Activated naive CD4-positive, alpha-beta T cell treated with anti-CD3 and anti-CD28 coated beads, Interleukin-2, amount 50 U/mL, for 16 hours (primary cell): ENCODE results near the gene ARHGAP22.

Source experiments
- DNase-seq: peaks from one replicate; pipeline ENCODE4 v3.0.0-alpha.2; 2020

Gene ARHGAP22

DNA sequence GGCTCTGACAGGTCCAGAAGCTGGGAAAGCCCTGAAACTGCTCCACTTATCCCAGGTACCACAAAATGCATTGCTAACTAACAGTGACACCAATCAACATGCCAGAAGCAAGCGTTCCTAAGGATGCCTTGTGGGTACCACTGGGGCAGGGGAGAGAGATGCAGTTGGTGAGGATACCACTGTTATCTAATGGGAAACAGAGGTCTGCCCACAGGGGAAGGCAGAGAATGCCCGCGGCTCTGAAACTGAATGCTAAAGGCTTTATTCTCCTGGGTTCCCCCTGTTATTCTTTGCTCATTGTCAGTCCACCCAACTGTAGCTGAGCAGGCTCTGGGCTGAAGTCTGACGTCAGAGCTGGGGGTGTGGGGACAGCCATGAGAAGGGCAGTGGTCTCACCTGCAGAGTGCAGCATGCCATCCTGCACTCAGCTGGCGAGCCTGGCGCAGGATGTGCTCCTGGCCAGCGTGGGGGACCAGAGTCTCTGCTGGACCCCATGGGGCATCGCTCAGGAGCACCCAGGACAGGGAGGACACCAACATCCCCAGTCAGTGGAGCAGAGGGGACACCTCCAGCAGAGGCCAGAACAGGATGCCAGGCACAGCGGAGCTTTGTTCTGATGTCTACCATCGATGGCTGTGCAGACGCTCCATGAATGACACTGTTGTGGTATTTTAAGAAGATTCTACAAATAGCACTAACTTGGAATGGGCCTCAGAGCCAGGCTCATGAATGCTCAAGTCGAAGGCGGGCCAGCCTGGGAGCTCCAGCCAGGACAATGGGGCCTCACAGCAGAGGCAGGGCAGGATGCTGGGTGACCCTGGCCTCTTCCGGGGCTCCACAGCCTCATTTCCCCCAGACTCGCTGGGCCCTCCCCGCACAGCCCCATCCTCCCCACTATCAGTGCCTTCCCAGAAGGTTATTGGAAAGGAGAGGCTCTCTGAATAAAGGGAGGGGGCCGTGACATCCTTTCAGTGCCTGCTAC lies 95.8 kb downstream of the ARHGAP22 start:
- no peak for DNase-seq

DNA sequence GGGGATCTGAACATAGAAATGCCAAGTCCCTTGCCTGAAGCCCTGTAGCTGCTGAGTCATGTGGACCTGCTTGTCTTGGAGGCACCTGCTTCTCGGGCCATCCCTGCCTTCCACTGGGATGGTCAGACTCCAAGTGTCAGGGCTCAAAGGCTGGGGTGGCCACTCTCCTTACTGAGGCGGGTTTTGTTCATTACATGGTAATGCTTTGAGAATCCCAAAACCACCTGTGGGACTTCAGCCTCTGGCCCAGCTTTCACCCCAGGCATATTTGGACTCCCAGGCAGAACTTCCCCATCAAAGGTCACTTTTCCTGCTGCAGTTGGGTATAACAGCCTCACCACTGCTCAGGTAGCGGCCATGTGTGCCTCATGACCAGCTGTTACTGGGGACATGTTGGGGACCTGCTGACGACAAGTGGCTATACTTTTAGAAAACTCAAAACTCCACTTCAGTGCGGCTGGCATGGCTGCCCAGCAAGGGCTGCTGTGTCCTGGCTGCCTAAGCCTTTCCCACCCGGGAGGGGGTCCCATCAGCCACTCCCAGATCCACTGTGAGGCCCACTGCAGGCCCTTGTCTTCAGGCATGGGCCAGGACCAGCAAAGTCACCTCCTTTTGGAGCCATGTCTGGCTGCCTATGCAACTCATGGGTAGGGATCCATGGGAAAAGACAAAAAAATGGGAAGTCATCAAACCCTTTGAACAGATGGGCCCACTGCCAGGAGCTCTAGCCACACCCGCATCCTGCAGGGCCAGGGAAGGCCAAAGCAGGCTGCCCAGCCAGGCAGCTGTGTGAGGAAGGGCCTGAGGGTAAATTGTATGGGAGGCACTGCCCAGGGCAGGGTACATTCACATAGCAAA lies 96.7 kb downstream of the ARHGAP22 start:
- no peak for DNase-seq

GRCh38 chr10:48507494-48507893 lies 97.4 kb downstream of the ARHGAP22 start:
- DNase-seq: no peak

GRCh38 chr10:48506147-48506917 lies 98.5 kb downstream of the ARHGAP22 start:
- DNase-seq: no peak

GRCh38 chr10:48505394-48506112 lies 99.3 kb downstream of the ARHGAP22 start:
- DNase-seq: no peak

DNA sequence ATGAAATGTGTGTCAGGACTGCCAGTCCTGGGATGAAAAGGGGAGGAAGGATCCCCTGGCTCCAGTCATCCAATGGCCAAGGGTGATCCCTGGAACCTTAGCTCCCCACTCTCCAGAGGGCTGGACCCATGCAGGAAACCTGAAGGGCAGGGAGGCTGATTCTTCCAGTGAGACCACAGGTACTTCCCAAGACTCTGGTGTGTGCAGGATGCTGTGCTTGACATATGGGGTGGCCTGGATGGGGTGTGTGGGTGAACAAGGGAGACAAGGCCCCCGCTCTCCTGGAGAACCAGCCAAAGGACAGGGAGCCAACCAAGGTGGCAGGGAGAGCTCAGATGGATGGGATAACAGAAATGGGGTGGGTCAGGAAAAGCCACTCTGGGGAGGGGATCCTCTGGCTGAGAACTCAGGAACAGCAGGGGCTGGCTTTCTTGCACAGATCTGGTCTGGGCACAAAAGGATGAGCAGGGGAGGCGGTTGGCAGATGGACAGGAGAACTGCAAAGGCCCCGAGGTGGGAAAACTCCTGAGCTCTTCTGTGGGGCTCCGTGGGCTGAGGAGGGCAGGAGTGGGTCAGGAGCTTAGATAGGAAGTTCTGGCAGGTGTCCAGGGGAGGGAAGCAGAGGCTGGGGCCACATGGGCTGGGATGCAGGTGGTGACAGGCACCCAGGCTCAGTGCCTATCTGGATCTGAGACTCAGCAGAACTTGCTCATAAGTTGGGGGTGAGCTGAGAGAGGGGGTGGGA lies 100.6 kb downstream of the ARHGAP22 start:
- no peak for DNase-seq

DNA sequence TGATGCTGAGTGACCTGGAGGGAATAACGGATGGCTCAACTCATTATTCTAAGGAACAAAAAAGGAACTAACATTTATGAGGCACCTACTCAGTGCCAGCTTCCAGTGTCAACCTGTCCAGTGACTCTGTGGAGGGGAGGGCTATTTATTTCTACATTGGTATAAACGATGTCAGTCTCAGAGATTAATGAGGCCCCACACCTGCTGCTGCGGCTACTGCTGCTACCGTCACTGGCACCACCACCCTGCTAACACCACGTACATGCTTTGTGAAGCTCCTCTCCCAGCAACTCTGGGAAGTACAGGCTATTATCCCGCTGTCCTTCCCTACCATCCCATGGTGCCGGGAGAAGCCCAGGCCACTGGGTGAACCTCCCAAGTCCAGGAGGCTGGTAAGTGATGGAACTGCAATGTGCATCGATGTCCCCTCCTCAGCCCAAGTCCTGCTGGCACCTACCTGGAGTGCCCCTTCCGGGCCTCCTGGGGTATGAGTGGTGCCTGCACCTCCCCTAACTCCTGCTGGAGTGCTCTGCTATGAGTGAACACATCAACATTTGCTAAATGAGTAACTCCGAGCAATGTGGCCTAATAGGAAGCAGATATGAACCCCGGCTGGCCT lies 101.5 kb downstream of the ARHGAP22 start:
- DNase-seq: no peak

DNA sequence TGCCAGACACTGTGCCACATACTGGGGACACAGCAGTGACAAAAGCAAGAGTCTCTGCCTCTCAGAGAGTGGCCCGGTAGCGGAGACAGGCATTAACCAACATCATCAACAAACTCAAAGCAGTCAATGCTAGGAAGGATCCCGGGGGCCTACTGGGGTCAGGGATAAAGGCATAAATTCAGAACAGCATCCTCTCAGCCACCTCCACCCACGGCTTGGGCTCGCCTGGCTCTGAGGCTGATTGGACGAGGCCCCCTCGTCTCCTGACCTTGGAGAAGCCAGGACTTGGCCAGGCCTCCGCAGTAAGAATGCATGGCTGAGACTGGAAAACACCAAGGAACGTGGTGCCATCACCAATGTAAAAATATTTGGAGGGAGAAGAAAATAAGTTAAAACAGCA lies 102.1 kb downstream of the ARHGAP22 start:
- DNase-seq: no peak

- no peak for DNase-seq
Observed at GRCh38 chr10:48501787-48502771, 102.8 kb downstream of the ARHGAP22 start.

GRCh38 chr10:48501226-48501625 lies 103.6 kb downstream of the ARHGAP22 start:
- DNase-seq: no peak

DNA sequence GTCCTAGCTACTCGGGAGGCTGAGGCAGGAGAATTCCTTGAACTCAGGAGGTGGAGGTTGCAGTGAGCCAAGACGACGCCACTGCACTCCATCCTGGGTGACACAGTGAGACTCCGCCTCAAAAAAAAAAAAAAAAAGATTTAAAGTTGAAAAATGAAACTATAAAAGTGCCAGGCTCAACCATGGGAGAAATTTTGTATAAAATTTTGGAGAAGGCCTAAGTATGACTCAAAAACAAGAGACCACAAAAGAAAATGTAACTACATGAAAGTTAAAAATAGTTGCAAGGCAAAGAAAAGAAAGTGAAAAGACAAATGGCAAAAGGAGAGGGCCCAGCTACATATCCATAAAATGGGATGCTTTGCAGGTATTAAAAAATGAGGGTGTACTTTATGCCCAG lies 104.1 kb downstream of the ARHGAP22 start:
- no peak for DNase-seq

GRCh38 chr10:48498940-48499510 lies 105.8 kb downstream of the ARHGAP22 start:
- DNase-seq: no peak

DNA sequence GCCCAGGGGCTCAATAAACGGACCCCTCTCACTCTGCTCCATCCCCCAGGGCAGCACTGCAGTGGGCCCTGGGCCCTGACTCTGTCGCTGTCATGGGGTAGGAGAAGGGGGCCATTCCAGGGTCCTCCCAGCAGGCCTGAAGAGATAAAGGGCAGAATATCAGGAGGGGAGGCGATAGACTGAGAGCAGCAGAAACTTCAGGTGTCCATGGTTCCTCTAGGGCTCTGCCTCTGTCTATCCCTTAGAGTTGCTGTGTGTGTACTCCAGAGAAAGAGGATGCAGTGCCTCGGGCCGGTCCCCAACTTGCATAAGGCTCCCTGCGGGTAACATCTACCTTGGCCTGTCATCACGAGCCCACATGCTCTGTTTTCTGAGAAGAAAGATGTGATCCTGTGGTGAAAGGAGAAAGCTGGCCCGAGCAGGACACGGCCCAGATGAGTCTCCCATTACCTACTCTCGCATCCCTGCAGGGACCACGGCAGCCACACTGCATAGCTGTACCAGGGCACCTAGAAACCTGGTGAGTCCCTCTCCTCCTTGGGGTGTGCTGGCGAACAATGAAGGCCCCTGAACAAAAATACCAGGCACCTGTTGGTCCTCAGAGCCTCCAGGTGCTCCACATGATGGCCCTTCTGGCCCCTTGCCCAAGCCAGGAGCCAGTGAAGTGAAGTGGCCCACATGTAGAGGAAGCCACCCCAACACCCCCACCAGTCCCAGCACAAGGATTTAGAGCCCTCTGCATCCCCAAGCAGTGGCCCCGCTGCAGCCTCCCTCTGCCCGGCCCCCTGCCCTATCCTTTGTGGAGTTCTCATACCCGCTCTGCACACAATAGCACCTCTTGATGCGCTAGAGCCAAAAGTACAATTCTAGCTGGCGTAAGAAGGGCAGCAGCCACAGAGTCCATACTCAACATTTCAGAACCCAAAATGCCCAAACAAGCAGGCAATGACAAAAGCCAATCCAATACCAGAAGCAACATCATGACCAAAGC lies 106.8 kb downstream of the ARHGAP22 start:
- no peak for DNase-seq

DNA sequence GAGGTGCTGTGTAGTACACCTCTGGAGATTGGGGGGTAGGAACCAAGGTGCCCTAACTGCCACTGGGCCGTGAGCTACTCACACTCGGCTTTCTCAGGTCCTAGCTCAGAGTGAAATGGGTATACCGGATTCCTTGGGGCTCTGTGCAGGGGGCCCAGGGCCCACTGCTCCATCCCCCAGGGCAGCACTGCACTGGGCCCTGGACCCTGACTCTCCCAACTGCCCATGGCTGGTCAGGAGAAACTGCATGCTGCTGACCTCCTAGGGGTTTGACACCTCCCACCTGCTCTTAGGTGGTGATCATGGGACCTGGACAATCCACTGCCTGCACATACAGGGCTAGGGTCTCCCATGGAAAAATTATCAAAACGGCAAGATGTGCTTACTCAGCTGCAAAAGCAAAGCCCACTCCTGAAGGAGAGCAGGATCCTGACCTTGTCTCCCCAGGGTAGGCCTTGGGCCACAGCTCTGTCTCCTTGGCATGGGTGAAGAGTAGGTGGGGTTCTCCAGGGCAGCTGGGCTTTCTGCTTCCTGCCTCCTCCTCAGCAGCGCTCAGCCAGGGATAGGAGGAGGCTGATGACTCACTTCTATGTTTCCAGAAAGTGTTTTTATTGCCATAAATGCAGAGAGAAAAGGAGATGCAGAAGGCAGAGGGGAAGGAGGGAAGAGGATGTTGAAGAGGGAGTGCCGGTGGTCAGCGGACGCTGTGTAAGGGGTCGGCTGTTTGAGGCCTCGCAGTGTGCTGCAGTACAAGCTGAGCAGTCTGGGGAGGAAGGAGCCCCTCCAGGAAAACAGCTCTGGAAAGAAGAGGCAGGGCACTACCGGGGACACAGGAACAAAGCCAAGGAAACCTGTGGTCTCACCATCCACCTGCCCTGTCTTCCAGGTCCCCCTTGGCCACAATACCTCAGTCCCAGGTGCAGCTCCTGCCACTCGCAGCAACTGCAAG lies 107.8 kb downstream of the ARHGAP22 start:
- DNase-seq: no peak

GRCh38 chr10:48496105-48496830 lies 108.6 kb downstream of the ARHGAP22 start:
- DNase-seq: no peak
